NB4 (cell line): ENCODE results near the gene CAMTA1.

Source experiments
- MYC ChIP-seq: IDR thresholded peaks from 2 replicates; pipeline ENCODE4 v1.6.1; 2011; ENCODE audit warnings: low read depth, low read length
- POLR2A ChIP-seq: IDR thresholded peaks from 2 replicates; pipeline ENCODE4 v1.6.1; 2011; ENCODE audit warnings: mild to moderate bottlenecking; ENCODE audit not compliant: insufficient read length; ENCODE audit errors: extremely low read depth
- TF ChIP-seq, protein P1 (sequence below): IDR thresholded peaks from 2 replicates; pipeline ENCODE4 v1.6.1; 2011; ENCODE audit warnings: low read depth, low read length
- TF ChIP-seq, protein P2 (sequence below): IDR thresholded peaks from one replicate; pipeline ENCODE4 v1.5.1; 2012; ENCODE audit warnings: low read depth, low read length

DNA sequence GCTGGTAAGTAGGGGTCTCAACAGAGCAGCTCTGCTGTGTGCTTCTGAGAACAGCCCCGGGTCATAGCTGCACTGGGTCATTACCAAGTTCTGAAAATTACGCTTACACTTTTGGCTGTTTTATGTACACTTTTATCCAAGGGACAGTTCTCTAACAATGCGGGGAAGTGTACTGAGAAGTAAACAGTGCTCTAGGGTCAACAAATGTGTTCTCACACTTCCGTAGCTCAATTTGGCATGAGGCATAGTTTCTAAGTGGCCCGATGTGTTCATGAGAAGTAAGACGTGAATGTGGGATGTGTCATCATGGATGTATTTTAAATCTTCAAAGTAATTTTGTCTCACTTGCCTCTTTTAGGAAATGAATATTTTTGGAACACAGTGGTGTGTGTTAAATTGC, 975.0 kb downstream of the CAMTA1 start:
- no peak for TF ChIP-seq POLR2A
- TF ChIP-seq, protein P1, sequence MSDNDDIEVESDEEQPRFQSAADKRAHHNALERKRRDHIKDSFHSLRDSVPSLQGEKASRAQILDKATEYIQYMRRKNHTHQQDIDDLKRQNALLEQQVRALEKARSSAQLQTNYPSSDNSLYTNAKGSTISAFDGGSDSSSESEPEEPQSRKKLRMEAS, result no peak
- TF ChIP-seq, protein P2, sequence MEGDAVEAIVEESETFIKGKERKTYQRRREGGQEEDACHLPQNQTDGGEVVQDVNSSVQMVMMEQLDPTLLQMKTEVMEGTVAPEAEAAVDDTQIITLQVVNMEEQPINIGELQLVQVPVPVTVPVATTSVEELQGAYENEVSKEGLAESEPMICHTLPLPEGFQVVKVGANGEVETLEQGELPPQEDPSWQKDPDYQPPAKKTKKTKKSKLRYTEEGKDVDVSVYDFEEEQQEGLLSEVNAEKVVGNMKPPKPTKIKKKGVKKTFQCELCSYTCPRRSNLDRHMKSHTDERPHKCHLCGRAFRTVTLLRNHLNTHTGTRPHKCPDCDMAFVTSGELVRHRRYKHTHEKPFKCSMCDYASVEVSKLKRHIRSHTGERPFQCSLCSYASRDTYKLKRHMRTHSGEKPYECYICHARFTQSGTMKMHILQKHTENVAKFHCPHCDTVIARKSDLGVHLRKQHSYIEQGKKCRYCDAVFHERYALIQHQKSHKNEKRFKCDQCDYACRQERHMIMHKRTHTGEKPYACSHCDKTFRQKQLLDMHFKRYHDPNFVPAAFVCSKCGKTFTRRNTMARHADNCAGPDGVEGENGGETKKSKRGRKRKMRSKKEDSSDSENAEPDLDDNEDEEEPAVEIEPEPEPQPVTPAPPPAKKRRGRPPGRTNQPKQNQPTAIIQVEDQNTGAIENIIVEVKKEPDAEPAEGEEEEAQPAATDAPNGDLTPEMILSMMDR, result no peak
- no peak for TF ChIP-seq MYC
